Stimulated activated CD8-positive, alpha-beta memory T cell treated with anti-CD3 and anti-CD28 coated beads, Interleukin-7, amount 100 ng/mL, for 4 hours (primary cell): ENCODE measurements around the gene ELMOD1.
"Not testable (repeated sequence)": the region's sequence is repeated elsewhere in the genome, so short reads cannot be mapped to it uniquely, and the experiment has no call there.

ENCODE experiments used
- DNase-seq, 2 donors: peaks; one replicate each; pipeline ENCODE4 v3.0.0-alpha.2; 2020; ENCODE audit warnings: low read depth in 2 of 2

ELMOD1 gene

DNA sequence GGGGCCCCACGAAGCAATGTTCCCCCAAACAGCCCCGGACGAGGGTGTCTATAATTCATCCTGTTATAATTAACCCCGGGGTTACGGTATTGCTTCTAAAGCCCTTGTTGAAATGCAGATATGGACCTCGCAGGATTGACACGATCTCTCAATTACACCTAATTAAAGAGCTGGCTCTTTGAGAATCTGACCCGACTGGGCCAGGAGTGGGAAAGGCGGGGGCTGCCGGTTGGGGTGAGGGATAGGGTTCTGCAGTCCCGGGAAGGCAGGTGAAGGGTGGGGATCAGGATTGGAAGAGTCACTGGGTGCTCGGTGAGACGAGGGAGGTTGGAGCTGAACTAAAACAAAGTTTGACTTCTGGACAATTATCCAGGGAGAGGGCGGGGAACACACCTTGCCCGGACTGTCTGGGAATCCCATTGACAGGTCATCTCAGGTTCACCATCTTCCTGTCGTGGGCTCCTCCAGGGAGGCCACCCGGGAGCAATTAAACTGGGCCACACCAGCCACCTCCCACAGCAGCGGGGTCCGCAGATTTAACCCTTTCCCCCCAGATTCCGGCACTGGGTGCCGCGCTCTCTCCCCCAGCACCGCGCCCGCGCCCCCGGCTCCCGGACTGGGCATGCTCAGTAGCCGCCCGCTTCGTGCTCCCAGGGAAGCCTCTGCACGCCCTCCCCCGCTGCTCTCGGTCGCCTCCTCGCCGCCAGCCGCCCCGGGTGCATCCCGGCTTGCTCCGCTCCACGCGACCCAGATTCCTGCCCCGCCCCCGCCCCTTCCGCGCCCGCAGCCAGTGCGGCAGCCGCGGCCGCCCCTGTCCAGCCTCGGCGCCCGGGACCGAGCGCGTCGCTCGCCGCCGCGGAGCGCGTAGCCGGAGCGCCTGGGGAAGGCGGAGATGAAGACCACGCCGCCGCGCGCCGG is at the start of gene ELMOD1:
ELMOD1 (plus strand) TSS at position 688 of the 918 bp plus-strand sequence. CDS start 27,043 bp downstream, outside the sequence.
- DNase-seq = peak in 1 of 2 donors; percentile 29

DNA sequence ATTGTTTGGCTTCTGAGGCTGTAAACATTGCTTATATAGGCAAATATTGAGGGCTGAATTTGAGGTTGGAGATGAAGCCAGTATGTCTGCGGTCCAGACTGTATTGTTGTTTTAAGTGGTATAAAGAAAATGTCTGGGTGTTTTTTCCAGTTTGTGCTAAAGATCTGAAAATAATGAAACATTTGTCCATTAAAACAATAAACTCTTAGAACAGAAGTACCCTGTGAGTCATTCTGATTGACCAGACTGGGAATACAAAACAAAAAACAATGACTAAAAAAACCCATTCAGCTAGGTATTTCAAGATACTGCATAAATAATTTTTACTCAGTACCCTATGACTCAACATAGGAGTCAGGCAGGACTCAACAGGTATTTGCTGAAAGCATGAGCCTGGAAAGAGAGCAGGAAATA is 45.8 kb upstream of the ELMOD1 start:
- no peak for DNase-seq

DNA sequence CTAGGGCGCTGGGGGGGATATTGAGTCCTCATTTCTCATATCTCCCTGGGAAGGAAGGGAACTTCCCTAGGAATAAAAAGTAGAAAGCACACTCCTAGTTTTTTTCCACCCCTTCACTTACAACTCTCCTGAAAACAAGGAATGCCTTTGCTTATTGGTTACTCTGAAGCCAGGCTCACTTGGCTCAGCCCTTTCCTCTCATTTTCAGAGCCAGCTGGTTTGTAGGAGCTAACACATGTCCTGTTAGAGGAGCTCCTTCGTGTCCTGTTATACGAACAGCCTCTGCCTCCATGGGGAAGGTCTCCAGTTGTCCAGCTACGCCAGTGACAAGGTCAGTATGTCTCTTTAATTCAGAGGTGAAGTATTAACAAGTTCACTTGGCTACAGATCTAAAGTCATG is 43.0 kb upstream of the ELMOD1 start:
- no peak for DNase-seq

DNA sequence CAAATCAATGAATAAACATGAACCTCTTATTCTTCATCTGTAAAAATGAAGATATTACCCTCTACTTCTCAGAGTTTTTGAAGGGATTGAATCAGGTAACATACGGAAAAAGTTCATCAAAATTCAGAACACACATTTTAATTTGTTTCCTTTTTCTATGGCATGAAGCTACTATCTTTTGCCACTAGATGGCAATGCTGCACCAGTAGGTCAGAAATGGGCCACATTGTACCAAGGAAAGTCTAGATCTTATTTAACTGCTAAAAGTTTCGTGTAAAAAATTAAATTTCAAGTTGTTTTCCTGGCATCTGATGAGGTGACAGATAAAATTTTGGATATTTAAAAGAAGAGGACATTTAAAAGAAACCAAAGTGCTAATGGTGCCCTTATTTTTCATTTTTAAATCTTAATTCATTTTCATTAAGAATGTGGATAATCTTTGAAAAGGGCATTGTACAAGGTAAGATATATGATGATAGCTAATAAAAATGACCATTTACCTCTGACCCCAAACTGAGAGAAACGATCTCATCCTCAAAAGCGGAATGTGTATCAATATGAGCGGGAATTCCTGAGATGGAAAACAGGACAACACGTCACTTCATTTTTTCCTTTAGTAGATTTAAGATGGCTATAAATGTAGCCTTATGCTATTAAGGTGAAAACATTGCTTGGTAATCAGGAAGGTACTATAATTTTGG is 41.5 kb upstream of the ELMOD1 start:
- DNase-seq = peak in 1 of 2 donors; percentile 14

DNA sequence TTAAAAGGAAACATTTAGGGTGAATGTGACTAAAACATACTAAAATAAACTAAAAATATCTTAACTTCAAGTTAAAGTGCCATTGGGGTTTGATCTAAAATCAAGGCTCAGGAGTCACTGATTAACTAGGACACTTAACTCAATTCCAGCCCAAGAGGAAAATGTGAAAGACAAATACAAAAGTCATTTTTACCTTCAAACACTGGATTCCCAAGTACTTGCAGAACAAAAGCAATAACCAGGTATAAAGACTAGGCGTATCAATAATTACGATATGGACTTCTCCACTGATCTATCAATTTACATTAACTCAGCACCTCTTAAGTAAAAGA is 41.0 kb upstream of the ELMOD1 start:
- no peak for DNase-seq

DNA sequence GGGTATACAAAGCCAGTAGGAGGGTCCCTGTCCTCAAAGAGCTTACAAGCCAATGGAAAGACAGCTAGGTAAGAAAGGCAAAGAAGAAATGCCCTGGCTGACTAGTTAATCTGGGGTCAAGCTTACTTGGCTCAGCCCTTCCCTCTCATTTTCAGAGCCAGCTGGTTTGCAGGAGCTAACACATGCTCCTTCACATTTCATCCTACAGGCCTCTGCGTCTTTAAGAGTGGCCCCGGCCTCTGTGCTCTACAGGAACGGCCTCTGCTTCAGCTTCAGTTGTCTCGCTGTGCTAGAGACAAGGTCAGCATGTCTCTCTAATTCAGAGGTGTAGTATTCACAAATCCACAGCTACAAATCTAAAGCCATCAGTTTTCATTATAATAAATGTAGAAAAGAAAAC is 40.6 kb upstream of the ELMOD1 start:
- DNase-seq = no peak

DNA sequence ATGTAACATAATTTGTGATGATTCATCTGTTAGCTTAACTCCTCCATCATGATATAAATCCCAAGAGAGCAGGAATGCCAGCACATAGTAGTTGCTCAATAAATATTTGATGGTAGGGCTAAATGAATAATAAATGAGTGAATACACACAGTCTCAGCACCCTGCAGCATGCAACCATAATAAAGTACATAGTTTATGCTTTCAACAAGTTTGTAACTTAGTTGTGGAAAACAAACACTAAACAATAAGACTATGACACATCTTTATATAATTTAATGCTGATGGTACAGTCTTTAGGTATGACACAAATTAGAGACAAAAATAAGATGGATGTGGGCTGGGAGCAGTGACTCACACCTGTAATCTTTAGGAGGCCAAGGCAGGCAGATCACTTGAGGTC is 29.3 kb upstream of the ELMOD1 start:
- DNase-seq = no peak

DNA sequence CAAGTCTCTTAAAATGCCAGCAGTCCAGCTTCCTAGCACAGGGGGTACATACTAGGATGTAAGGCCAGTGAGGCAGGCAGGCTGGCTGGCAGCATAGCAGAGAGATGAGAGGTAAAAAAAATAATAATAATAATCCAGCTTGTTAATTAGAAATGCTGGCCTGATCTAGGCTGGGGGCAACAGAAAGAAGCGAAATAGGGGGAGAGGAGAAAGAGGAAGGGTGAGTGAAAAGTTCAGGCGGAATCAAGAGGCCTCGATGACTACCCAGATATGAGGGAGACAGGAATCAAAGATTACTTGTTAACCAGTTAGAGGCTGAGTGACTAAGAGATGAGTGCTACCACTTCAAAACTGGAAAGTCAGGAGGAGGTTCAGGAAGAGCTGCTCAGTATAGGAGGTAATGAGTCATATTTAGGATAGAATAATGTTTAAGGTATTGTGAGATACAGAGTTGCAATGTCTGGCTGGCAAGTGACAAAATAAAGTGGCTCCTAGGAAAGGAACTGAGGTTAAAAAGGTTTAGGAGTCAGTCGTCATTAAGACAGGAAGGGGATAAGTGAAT is 28.2 kb upstream of the ELMOD1 start:
- DNase-seq = no peak

DNA sequence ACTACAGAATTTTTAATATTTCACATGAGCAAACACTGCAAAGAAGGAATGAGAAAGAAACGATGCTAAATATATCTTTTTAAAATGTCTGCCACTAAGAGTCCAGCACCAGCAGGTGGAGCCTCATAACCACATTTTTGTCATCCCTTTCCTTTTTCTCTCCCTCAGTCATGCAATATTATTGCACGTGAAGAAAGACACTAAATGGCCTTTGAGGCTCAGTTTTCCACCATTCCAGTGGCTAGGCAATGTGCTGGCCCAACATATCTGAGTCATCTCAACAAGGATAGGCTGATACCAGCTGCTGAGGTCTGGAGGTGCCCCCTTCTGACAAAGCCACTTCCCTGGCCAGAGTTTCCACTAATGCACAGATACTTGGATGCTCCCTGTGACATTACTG is 27.2 kb upstream of the ELMOD1 start:
- no peak for DNase-seq

DNA sequence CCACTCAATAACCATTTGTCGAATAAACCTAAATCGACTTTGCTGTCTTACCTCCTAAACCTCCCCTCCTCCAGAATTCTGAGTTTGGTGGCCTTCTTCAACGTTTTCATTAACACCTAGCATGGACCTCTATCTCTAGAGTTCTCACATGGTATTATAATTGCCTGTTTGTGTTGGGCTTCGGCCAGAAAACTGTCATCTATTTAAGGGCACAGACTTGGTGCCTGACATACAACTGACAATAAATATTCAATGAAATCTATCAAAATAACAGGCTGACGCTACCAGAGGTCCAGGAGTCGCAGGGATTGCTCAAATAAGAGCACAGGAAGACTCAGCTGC is 26.1 kb upstream of the ELMOD1 start:
- no peak for DNase-seq

DNA sequence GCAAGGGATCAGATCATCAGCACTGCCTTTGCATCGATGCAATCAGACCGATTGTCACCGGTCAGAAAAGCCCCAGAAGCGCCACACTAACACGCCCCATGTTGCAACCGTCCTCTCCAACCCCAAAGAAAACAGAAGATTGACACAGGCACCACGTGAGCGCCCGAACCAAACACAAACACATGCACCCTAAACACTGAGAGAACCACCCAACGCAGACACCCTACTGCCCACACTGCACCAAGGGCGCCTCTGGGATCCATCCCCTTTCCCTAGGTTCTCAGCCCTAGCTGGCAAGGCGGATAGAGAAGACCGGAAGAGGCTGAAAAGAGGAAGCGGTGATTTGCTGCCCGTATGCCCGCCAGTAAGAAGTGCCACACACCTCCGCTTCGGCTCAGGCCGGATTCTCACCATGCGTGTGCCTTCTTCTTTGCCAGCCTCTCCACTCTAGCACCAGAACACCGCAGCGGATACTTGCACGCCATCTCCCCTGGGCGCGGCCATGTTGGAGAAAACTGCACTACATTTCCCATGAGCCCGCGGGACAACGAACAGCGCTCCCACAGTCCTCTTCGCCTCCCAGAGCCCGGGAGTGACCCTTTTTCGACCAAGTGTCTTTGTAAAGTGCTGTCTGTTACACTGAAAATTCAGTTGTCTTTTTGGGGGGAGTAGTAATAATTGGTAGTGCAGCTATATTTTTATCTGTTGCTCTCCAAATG is 25.6 kb upstream of the ELMOD1 start, which contains the start of gene ALKBH8:
ALKBH8 (minus strand) TSS at position 517 of the 719 bp plus-strand sequence. CDS start 4,842 bp downstream, outside the sequence.
- peak; percentile 53 to 70 for DNase-seq

DNA sequence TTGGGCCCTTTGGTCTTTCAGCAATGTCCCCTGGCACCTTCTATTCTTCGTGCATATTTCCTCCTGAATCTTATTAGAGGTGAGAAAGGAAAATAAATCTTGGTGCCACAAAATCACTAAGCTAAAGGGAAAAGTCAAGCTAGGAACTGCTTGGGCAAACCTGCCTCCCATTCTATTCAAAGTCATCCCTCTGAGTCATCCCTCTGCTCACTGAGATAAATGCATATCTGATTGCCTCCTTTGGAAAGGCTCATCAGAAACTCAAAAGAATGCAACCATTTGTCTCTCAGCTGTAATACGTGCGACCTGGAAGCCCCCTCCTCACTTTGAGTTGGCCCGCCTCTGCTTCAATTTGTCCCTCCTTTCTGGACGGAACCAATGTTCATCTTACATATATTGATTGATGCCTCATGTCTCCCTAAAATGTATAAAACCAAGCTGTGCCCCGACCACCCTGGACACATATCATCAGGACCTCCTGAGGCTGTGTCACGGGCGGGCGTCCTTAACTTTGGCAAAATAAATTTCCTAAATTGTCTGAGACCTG is 24.9 kb upstream of the ELMOD1 start:
- not testable (repeated sequence) for DNase-seq

DNA sequence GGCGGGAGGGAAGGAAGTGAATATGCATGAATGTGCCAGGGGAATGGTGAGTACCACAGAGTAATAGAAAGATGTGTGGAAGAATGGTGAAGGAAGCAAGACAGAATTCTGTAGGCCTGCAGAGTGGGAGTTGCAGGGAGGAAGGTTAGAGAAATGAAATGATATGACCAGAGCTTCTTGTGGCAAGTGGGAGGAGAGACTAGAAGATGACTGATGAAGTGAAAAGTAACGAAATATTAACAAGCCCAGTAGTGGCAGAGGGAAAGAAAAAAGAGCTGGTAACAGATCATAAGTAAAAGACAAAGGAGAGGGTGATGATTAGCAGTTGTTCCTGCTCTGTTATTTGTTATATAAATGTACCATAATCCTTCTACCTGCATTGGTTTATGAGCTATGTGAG is 24.4 kb upstream of the ELMOD1 start:
- DNase-seq = no peak

DNA sequence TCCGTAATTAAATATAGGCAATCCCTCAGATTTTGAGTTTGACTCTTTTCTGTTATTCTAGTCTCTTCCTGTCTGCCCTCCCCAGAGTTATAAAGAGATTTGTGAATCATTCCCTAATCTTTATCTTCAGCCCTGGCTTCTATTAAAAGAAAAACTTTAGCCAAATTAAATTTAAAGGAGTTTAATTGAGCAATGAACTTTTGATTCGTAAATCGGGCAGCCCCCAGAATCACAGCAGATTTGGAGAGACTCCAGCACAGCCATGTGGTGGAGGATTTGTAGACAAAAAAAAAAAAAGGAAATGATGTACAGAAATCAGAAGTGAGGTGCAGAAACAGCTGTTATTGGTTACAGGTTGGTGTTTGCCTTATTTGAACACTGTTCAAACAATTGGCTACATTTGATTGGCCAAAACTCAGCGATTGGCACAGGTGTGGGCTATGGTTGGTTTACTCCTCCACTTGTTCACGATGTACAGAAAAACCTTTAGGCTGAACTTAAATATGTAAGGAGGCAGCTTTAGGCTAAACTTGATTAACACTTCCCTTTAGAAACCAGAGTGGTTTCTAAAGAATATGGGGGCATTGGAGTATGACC is 23.1 kb upstream of the ELMOD1 start:
- DNase-seq = no peak

DNA sequence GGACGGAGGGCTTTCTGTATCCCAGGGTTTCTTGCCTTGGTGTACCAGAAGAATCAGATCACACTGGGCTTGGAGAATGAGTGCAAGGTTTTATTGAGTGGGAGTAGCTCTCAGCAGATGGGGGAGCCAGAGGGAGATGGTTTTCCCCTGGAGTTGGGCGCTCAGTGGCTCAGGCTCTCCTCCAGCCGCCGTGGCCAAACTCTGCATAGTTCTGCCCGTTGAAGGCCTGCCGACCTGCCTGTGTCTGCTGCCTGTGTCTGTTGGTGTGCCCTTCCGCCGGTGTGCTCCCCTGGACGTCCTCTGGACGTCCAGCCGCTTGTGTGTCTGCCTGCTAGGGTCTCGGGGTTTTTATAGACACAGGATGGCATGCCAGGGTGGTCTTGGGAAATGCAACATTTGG is 20.9 kb upstream of the ELMOD1 start:
- no peak for DNase-seq

DNA sequence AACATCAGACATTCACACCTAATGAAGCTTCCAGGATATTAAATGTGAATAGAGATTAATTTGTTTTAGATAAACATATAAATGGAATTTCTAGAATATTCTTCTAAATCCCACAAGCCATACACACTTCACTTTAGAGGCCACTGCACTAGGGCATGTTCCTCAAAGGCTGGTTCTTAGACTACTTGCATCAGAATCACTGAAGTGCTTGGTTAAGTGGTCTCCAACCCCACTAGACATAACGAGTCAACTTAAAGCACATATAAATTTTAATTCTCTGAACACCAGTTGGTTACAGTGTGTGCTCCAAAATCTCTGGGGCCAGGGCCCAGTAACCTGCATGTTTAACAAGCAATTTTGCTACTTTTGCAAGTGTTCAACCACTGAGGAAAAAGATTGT is 17.5 kb upstream of the ELMOD1 start:
- no peak for DNase-seq

DNA sequence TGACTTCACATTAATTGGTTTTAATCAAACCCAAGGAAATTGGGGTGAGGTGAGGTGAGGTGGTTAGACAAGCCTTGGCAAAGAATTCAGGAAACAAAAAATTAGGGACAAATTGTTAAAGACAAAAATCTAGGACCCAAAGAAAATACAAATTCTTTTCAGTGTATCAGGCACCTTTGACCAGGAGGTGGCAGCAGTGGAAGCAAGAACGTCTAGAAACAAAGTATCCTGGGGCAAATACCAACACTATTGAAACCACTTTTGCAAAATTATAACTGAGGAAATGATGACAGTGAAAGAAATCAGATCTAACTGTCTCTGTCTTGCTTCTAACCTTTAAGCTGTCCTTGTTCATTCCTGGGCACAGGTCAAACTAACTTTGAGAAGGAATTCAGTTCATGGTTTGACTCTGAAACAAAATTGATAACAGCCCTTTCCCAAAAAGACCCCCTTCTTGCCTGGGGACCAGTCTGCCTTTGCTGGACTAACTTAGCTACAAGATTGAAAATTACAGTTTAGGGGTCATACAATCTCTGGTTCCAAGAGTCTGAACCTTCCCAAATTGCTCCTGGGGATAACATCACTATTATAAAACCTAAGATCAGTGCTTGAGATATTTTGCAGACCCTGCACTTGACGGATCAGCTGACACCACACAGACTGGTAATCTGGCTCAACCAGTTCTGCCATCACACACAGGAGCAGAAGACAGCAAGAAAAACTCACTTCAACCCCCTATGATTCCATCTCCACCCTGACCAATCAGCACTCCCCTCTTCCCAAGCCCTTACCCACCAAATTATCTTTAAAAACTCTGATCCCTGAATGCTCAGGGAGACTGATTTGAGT is 14.2 kb upstream of the ELMOD1 start:
- DNase-seq = peak in 1 of 2 donors; percentile 21

DNA sequence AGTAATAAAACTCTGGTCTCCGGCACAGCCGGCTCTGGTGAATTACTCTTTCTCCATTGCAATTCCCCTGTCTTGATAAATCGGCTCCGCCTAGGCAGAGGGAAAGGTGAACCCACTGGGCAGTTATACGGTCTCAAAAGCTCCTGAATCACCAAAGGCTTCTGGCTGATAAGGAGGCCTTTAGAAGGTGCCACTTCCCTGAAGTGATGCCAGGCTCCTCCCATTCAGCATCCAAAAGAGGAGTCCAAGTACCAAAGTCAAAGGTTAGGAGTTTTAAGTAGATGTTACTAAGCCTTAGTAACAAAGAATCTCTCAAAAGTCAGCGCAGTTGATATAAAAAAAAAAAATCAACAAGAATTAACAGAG is 13.6 kb upstream of the ELMOD1 start:
- DNase-seq = no peak

DNA sequence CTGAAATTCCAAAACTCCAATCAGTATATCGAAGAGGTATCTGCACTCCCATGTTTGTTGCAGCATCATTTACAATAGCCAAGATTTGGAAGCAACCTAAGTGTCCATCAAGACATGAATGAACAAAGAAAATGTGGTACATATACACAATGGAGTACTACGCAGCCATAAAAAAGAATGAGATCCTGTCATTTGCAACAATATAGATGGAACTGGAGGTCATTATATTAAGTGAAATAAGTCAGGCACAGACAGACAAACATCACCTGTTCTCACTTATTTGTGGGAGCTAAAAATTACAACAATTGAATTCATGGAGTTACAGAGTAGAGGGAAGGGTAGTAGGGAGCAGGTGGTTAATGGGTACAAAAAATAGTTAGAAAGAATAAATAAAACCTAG is 11.8 kb upstream of the ELMOD1 start:
- not testable (repeated sequence) for DNase-seq

DNA sequence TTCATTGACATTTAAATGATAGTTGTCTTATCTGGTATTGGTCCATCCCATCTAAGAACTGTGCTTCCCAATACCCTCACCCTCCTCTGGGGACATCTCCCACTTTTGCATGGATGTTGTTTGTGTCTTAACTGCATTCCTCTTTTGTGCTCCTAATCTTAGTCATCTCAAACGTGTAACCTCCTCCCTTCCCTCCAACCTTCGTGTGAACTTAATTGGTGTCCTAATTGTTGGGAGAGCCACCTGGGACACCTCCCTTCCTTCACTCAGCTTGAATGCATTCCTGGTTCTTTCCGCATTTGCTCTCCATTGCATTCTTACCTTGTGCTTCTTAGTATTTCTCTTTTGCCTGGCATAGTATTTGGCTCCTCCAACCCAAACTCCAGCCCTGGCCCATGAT is 9.8 kb upstream of the ELMOD1 start:
- no peak for DNase-seq
